RCC 7860 (cell line): ENCODE results near the gene CLP1.
"Not testable (repeated sequence)": the region's sequence is repeated elsewhere in the genome, so short reads cannot be mapped to it uniquely, and the experiment has no call there.

Source experiments
- DNase-seq: peaks from one replicate; pipeline ENCODE4 v3.0.0-alpha.2; 2015; ENCODE audit warnings: low spot score
- FAIRE-seq: peaks from 2 replicates; lab custom pipeline; 2012; peaks lifted over from hg19 to GRCh38; lab: Jason Lieb, UNC

The CLP1 gene

GRCh38 chr11:57640068-57640800 lies 17.3 kb upstream of the CLP1 start:
- FAIRE-seq, result no peak

GRCh38 chr11:57641011-57641807 lies 16.4 kb upstream of the CLP1 start:
- FAIRE-seq, result peak; percentile 2
- DNase-seq, result peak; percentile 14

More at GRCh38 chr11:57640068-57640800, 17.3 kb upstream of the CLP1 start:
- no peak for DNase-seq

DNA sequence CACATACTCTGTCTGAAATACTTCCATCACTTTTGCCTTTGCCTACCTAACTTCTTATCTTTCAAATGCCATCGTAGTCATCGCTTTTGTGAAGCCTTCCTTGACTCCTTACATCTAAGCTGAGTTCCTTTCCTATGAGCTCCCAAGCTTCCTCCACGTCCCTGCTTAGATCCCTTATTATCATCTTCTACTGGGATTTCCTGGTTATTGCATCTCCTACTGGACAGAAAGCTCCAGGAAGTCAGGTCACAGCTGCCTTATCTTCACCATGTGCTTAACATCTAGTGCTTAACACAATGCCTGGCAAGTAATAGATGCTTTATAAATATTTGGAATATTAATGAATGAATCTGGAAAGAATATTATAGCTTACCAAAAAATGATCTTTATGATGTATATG lies 13.8 kb upstream of the CLP1 start:
- no peak for DNase-seq
- no peak for FAIRE-seq

DNA sequence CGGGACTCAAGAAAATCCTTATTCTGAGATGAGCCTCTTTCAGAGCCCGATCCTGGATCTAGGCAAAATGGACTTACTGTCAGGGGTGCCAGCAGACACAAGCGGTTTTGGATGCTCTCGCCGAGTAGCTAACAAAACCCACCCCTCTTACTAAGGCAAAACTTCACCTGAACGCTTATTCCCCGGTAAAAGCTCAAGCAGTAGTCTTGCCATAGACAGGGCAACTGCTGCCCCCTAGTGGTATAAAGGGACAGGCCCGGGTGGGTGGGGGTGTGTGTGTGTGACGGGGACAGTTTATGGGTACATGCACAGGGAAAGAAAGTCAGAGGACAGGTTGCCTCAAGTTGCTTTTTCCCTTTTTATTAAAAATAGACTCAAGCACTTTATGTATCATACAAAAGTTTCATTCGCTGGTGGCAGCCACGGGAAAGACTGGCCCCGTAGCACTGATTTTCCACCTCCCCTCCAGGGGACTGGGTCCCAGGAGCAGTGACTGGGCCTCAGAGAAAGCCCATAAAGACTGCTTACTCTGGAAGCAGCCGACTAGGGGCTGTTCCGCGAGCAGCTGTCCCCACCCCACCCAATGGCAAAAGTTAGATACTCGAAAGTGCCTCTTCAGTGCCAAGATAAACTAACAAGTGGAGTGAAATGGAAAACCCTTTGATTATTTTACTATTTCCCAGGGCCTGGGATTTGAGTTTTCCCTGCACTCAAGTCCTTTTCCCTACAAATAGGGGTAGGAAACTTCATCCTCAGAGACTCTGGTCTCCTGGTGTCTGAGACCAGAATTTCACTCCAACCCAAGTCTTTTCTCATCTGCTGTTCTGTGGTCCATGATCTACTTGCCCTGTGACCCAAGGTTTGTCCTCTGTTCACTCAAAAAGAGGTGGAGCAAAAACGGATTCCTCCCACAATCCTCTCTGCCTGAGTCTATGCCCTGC lies 12.5 kb upstream of the CLP1 start:
- FAIRE-seq (no peak), DNase-seq (peak; percentile 16)

- FAIRE-seq (no peak), DNase-seq (no peak)
Observed at GRCh38 chr11:57645689-57646085, 11.9 kb upstream of the CLP1 start.

- FAIRE-seq (no peak), DNase-seq (no peak)
Observed at GRCh38 chr11:57646194-57646798, 11.3 kb upstream of the CLP1 start.

DNA sequence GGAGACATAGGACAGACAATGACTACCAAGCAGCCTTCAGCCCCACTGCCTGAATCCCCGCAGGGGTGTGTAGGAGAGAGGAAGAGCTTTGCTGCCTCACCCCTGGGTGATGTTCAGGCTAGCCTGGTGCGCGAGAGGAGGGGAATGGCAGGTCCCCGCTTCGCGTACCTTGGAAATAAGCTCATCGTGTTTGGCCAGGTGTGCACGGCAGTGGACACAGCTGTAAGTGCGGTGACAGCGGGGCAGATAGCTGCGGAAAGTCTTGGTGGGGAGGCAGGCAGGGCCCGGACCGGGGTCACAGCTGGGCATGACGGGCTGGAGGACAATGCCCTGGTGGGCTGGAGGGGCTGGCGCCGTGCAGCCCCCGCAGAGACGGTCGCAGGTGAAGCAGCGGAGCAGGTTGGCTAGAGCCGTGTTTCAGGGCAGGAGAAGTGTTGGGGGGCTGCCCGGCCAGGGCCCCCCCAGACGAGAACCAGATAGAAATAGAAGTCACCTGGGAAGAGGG lies 10.7 kb upstream of the CLP1 start:
- DNase-seq (no peak), FAIRE-seq (no peak)

- FAIRE-seq (no peak), DNase-seq (no peak)
Observed at GRCh38 chr11:57647372-57647771, 10.2 kb upstream of the CLP1 start.

- DNase-seq (no peak), FAIRE-seq (no peak)
Observed at GRCh38 chr11:57647960-57648800, 9.4 kb upstream of the CLP1 start.

GRCh38 chr11:57648801-57649735 lies 8.5 kb upstream of the CLP1 start:
- DNase-seq, result no peak
- no peak for FAIRE-seq

DNA sequence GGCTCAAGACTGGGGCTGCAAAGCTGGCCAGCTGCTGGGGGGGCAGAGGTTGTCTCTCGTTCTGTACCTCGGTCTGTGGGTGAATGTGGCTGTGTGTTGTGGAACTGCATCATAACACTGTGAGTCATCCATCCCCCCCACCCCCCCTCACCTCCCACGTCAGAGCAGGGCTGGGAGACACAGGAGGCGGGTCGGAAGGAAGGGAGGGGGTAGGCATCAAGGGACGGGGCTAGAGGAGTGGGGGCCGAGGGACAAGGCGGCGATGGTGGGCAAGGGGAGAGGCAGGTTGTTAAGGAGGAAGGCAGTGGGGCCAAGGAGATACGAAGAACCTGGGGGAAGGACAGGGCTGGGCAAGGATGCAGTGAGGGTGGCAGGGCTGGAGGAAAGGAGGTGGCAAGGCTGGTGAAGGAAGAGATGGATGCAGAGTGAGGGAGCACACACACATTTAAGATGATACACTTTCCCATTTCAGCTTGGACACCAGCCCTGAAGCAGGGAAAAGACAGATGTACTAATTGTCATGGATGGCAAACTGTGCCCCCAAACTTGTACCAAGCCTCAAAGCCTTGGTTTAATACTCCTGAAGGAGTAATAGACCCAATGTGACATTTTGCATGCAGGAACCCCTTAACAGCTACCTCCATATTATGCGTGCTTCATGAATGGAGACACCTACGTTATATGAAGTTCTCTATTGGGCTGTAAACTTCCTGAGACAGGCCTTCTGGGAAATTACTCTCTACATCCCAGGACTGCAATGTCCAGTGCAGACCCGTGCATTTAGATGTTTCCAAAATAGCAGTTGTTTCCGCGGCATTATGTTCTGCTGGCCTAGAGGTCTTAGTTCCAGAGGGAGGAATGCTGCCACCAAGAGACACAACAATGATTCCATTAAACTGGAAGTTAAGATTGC lies 7.5 kb upstream of the CLP1 start, which contains the start of gene YPEL4:
TSS of gene YPEL4 (minus strand) at position 87 of the 913 bp plus-strand sequence. CDS start 2,805 bp downstream, outside the sequence.
- DNase-seq (no peak), FAIRE-seq (no peak)

DNA sequence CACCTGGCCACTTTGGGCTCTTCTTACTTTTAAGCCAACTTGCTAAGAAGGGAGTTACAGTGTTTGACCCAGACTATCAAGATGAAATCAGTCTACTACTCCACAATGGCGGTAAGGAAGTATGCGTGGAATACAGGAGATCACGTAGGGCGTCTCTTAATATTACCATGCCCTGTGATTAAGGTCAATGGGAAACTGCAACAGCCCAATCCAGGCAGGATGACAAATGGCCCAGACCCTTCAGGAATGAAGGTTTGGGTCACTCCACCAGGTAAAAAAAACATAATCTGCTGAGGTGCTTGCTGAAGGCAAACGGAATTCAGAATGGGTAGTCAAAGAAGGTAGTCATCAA lies 6.8 kb upstream of the CLP1 start:
- FAIRE-seq, result no peak
- no peak for DNase-seq

- DNase-seq, result no peak
- FAIRE-seq, result no peak
Observed at GRCh38 chr11:57651408-57651807, 6.2 kb upstream of the CLP1 start.

GRCh38 chr11:57652230-57652629 lies 5.3 kb upstream of the CLP1 start:
- FAIRE-seq, DNase-seq: not testable (repeated sequence)

- no peak for DNase-seq
Observed at GRCh38 chr11:57652662-57653061, 4.9 kb upstream of the CLP1 start.

GRCh38 chr11:57653163-57653562 lies 4.4 kb upstream of the CLP1 start:
- no peak for FAIRE-seq
- DNase-seq, result no peak

More at GRCh38 chr11:57652662-57653061, 4.9 kb upstream of the CLP1 start:
- FAIRE-seq, result no peak

DNA sequence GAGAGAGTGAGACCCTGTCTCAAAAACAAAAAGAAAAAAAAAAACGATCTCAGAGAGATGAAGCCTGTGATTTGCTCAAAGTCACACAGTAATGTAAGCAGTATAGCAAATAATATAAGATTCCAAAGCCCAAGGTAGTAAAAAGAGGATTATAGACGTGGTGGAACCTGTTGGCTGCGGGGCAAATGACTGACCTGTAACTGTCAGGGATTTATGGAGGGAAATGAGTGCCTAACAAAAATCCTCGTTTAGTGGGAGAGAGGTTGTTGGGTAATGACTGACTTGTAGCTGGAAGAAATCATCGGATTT lies 723 bp upstream of the CLP1 start:
- no peak for FAIRE-seq
- DNase-seq, result no peak

DNA sequence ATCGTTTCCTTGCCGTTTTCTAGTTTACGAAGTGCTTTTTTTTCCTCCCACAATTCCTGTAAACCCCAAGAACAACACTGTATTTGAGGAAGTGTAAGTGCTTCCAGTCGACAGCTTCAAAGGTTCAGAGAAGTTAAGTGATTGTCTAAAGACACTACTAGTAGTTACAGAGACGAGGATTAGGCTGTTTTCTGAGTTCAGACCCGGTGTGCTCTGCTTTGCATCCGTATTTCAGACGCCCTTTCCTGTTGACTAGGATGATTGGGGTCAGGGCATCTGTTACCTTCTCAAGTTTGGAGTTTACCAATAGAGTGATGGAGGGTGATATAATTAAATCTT lies 430 bp downstream of the CLP1 start:
- no peak for DNase-seq
- no peak for FAIRE-seq
